Stimulated activated CD4-positive, alpha-beta T cell treated with anti-CD3 and anti-CD28 coated beads, TNF-alpha, amount 100 ng/mL, for 4 hours (primary cell): Measurements from ENCODE around the gene CADM2.

ENCODE experiments used
- DNase-seq, 3 experiments: peaks; one replicate each; pipeline ENCODE4 v3.0.0-alpha.2; 2020; ENCODE audit warnings: low read depth in 3 of 3

CADM2 gene

GRCh38 chr3:85800676-85801075, 841.9 kb downstream of the CADM2 start:
- no peak for DNase-seq

GRCh38 chr3:85801955-85802354, 843.2 kb downstream of the CADM2 start:
- no peak for DNase-seq

GRCh38 chr3:85808755-85809154, 850.0 kb downstream of the CADM2 start:
- DNase-seq: no peak

- no peak for DNase-seq
Measured at GRCh38 chr3:85821130-85821756, 862.5 kb downstream of the CADM2 start.

GRCh38 chr3:85835857-85836440, 877.2 kb downstream of the CADM2 start:
- DNase-seq: no peak

GRCh38 chr3:85837402-85837801, 878.6 kb downstream of the CADM2 start:
- DNase-seq: no peak

- no peak for DNase-seq
Measured at GRCh38 chr3:85838921-85839320, 880.1 kb downstream of the CADM2 start.

- DNase-seq: no peak
Measured at GRCh38 chr3:85842081-85842480, 883.3 kb downstream of the CADM2 start.

- no peak for DNase-seq
Measured at GRCh38 chr3:85846940-85847339, 888.2 kb downstream of the CADM2 start.

- DNase-seq: no peak
Measured at GRCh38 chr3:85851071-85851470, 892.3 kb downstream of the CADM2 start.

GRCh38 chr3:85853805-85854204, 895.0 kb downstream of the CADM2 start:
- no peak for DNase-seq

- DNase-seq: no peak
Measured at GRCh38 chr3:85862893-85863455, 904.2 kb downstream of the CADM2 start.

- no peak for DNase-seq
Measured at GRCh38 chr3:85864896-85865295, 906.1 kb downstream of the CADM2 start.

- no peak for DNase-seq
Measured at GRCh38 chr3:85867072-85867471, 908.3 kb downstream of the CADM2 start.

GRCh38 chr3:85875589-85875988, 916.8 kb downstream of the CADM2 start:
- DNase-seq: no peak

GRCh38 chr3:85877631-85878030, 918.8 kb downstream of the CADM2 start:
- DNase-seq: no peak

GRCh38 chr3:85881833-85882393, 923.1 kb downstream of the CADM2 start:
- DNase-seq: no peak

- DNase-seq: no peak
Measured at GRCh38 chr3:85890043-85890555, 931.3 kb downstream of the CADM2 start.

GRCh38 chr3:85903434-85903833, 944.6 kb downstream of the CADM2 start:
- no peak for DNase-seq

- no peak for DNase-seq
Measured at GRCh38 chr3:85912980-85913379, 954.2 kb downstream of the CADM2 start.

GRCh38 chr3:85922374-85922773, 963.6 kb downstream of the CADM2 start:
- DNase-seq: no peak

GRCh38 chr3:85930718-85931117, 971.9 kb downstream of the CADM2 start:
- DNase-seq: no peak

GRCh38 chr3:85933326-85933725, 974.5 kb downstream of the CADM2 start:
- no peak for DNase-seq
